Measurements from ENCODE around the gene SDK1.

The SDK1 gene

DNA sequence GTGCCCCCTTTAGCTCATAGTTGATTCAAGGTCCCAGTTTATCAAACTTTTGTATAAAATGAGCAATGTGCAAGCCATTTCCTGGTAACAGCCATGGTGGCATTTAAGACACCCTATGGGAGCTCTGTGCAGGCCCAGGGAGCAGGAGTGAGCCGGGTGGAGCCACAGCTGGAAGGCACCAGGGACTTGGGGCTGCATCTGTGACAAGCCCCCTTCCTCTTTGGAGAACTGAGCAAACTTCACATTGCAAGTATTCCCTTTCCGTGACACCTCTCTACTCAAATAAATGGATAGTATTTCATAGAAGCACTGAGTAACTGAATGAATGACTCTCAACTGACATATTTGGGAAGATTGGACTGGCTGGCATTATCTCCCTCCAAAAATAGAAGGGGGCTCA, 822.3 kb downstream of the SDK1 start:
- TF ChIP-seq CTCF (conservative IDR thresholded peaks at IDR 0.05; ENCODE audit: control insufficient read depth, insufficient read depth, low read depth, low read length) = no peak
- no peak for DNase-seq (ENCODE audit: low read depth)
- no peak overlapping the region for H3K4me3 ChIP-seq (ENCODE audit: control insufficient read depth, low read depth, low read length)

- no peak for DNase-seq (ENCODE audit: low read depth)
- no peak overlapping the region for H3K4me3 ChIP-seq (ENCODE audit: control insufficient read depth, low read depth, low read length)
- TF ChIP-seq CTCF (conservative IDR thresholded peaks at IDR 0.05; ENCODE audit: control insufficient read depth, insufficient read depth, low read depth, low read length) = no peak
These were observed 822.8 kb downstream of the SDK1 start for GRCh38 chr7:4123823-4124222.

GRCh38 chr7:4124556-4125477, 823.8 kb downstream of the SDK1 start:
- TF ChIP-seq CTCF (conservative IDR thresholded peaks at IDR 0.05; ENCODE audit: control insufficient read depth, insufficient read depth, low read depth, low read length) = no peak

DNA sequence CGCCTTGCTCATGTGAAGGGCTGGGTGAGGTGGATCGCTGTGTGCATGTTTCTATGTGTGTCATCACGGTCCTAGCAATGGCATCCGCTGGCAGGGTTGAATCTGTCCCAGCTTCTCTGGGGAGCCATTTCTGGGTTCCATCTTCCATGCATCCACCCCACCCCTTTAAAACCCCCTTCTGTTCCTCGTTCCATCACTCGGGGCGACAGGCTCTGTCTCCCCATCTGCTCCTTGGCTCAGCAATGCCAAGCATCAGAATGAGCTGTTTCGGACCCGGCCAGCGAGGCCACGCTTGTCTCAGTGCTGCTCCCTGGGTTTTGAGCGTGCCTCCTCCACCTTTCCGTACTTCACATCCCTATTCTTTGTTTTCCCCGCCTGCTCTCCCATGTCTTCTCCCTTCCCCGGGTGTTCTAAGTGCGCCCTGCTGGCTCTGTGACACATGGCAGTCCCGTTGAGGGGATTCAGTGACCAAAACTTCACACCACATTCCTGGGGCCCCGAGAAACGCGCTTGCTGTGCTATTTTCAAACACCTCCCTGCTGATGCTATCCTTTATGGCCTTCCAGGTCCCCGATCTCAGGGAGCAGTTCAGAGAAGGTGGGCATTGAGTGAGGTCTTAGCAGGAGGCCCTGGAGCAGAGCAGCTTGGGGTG, 827.0 kb downstream of the SDK1 start:
- H3K4me3 ChIP-seq (ENCODE audit: control insufficient read depth, low read depth, low read length) = no peak overlapping the region
- no peak for DNase-seq (ENCODE audit: low read depth)
- no peak for TF ChIP-seq CTCF (conservative IDR thresholded peaks at IDR 0.05; ENCODE audit: control insufficient read depth, insufficient read depth, low read depth, low read length)

More at GRCh38 chr7:4124556-4125477, 823.8 kb downstream of the SDK1 start:
- DNase-seq (ENCODE audit: low read depth) = no peak
- no peak overlapping the region for H3K4me3 ChIP-seq (ENCODE audit: control insufficient read depth, low read depth, low read length)

DNA sequence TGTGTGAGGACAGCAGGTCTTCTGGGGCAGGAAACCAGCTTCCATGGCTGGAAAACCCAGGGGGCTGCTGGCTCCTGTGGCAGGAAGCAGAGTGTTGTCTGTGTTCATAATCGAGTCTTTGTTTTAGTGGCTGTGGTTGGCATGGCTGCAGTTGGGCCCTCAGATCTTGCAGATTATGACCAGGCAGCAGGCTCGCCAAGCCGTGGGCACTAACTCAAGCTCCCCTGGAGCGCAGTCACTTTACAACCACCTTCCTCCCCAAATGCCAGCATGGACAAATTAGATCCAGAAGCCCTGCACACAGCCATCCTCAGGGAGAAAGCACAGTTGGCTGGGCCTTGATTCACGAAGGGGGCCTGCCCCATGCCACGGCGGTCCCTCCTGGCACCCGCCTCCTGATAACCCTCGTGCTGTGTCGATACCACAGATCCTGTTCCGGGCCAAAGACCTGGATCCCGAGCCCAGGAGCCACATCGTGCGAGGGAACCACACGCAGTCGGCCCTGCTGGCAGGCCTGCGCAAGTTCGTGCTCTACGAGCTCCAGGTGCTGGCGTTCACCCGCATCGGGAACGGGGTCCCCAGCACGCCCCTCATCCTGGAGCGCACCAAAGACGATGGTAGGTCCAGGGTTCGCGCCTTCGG, 828.5 kb downstream of the SDK1 start:
- H3K4me3 ChIP-seq (ENCODE audit: control insufficient read depth, low read depth, low read length) = no peak overlapping the region
- TF ChIP-seq CTCF (conservative IDR thresholded peaks at IDR 0.05; ENCODE audit: control insufficient read depth, insufficient read depth, low read depth, low read length) = no peak
- no peak for DNase-seq (ENCODE audit: low read depth)

DNA sequence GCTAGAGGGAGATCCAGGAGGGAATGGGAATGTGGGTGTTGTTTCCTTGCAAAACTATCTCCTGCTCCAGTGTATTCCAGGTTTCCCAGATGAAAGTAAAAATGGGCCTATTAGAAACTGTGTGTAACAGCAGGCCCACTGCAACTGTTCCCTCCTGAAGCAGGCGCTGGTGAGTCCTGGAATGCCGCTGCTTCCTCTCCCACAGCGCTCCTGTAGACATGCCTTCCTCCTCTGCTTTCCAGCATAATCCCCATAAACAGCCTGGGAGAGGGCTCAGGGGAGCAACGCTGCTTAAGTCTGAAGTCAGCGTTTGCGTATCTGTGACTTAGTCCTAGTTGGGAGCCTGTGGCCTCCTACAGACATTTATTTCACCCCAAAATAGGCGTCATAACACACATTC, 830.0 kb downstream of the SDK1 start:
- no peak overlapping the region for H3K4me3 ChIP-seq (ENCODE audit: control insufficient read depth, low read depth, low read length)
- TF ChIP-seq CTCF (conservative IDR thresholded peaks at IDR 0.05; ENCODE audit: control insufficient read depth, insufficient read depth, low read depth, low read length) = no peak
- no peak for DNase-seq (ENCODE audit: low read depth)

Data from fibroblast of mammary gland (primary cell).